Psoas muscle (tissue), 8 donors: ENCODE measurements around the gene KIF17. TPM values are rescaled to one million over a fixed set of nuclear protein-coding genes. Genes with fewer than 3 reads are reported as not detected.

ENCODE experiments used
- ATAC-seq, 4 donors: fragments of 200-7000 bp; cut with Tn5 transposase; one replicate each; pipeline ENCODE4 v1.9.1; 2020; ENCODE audit warnings: moderate library complexity in 3 of 4, mild to moderate bottlenecking in 2 of 4
- DNase-seq, 2 donors: peaks; one replicate each; pipeline ENCODE4 v3.0.0-alpha.2; 2020
- H3K27ac ChIP-seq: fragments of 200-600 bp; one replicate; pipeline ENCODE4 v1.8.0; 2022
- H3K27me3 ChIP-seq, 3 donors: fragments of 200-600 bp in 1 of 3; one replicate each; pipeline versions ENCODE4 v1.6.1 to v1.8.0; 2013 to 2022; ENCODE audit warnings: low read length in 2 of 3, mild to moderate bottlenecking in 2 of 3, moderate library complexity in 1 of 3; ENCODE audit not compliant: insufficient read depth in 3 of 3
- H3K36me3 ChIP-seq, 2 donors: fragments of 200-600 bp in 1 of 2; one replicate each; pipeline versions ENCODE4 v1.6.1 to v1.8.0; 2013 to 2022; ENCODE audit warnings: low read depth in 1 of 2, mild to moderate bottlenecking in 1 of 2, moderate library complexity in 1 of 2; ENCODE audit not compliant: insufficient read depth in 1 of 2
- H3K4me1 ChIP-seq: fragments of 200-600 bp; one replicate; pipeline ENCODE4 v1.8.0; 2022
- H3K4me3 ChIP-seq: fragments of 200-600 bp; one replicate; pipeline ENCODE4 v1.8.0; 2022; ENCODE audit warnings: mild to moderate bottlenecking
- H3K9me3 ChIP-seq: fragments of 200-600 bp; one replicate; pipeline ENCODE4 v1.8.0; 2022
- CTCF ChIP-seq: fragments of 200-600 bp; IDR thresholded peaks from one replicate; pipeline ENCODE4 v1.8.0; 2022; ENCODE audit warnings: antibody characterized with exemption
- WGBS, 3 donors: extraction: QIAGEN DNeasy Blood & Tissue Kit; methylation state at CpG; one replicate each; pipeline versions ENCODE4 v1.1.6 to v1.1.7; 2013; 5-methylcytosine and 5-hydroxymethylcytosine counted together
- intact Hi-C, 2 donors: fragments of 100-400 bp; cut with DNase I; formaldehyde crosslinking; loops; one replicate each; pipeline versions ENCODE4 v1.11.0 to v1.14.2; 2022
- polyA plus RNA-seq, 3 donors: library from polyadenylated mRNA; stranded (reverse); fragments of 200-250 nt; gene quantifications; one replicate each; pipeline ENCODE4 v1.2.3, GENCODE V29; 2013
- total RNA-seq, 4 donors: library from RNA; stranded (reverse); fragmentation: NEBNext Ultra II Directional in 2 of 4; extraction: Animal tissue kit (Norgen Biotek cat#: 25700) in 2 of 4; gene quantifications; one replicate each; pipeline versions ENCODE4 v1.2.1 to v1.2.4, GENCODE V29; 2021 to 2023
- donor health status: healthy with polysubstance abuse.
- donor health status: DM: no; HTN: no; CAD: no; lungs with moderate emphysema.
- donor health status: Bipolar disorder and iron deficiency.
- donor health status: healthy.
- donor health status: DM: yes; HTN: yes; CAD: no.
- donor health status: DM: no; HTN: no; CAD: no.
- donor health status: DM: no; HTN: no; CAD: no.
- donor health status: DM: yes; HTN: yes; CAD: no.

The KIF17 gene
- total and polyA plus RNA-seq, 7 donors = 1.1 to 3.4 (median 1.5) TPM

DNA sequence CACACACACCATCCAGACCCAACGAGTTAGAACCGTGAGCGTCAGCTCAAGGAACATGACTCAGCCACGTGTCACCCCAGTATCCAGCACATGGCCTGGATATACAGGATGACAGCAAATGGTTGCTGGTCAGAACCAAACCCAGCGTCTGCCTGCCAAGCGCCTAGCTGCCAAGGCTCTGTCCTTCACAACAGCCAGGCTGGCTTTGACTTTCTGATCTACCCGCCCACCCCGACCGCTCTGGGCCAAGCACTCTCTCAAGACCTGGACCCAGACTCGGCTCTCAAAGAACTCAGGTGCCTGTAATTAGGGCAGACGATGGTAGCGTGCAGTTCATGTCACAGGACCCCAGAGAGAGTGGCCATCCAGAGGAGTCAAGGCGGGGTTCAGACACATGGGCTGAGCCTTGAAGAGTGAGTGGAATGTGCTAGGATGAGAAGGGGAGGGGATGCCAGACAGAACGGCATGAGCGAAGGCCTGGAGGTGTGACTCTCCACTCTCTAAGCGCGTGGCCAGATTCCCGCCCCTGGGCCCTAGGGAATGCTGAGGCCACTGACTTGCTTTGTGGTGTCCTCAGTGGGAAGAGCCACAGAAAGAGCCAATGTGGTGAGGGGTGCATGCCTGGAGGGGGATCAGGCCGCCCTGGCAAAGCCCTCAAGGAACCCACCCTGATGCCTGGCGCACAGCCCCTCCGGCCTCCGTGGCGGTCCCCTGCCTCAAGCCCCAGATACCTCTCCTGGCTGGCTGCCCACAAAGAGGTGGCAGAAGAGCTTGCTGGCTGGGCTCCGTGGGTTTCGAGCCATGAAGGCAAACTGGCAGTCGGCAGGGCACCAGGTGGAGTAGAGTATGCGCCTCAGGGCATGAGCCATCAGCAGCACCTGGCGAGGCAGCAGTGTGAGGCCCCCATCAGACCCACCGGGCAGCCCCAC lies 7.6 kb upstream of the KIF17 start:
- 64 to 71% (median 67%) methylated on average over 28 to 29 of the region's 29 CpGs for WGBS, 3 donors
- intact Hi-C loops = no loop called here
- Histone ChIP-seq H3K27me3 (peaks cover 0 to 11% (median 1%) of the 10 kb centered on the region in 3 donors), H3K4me3 (no peak overlapping the region), H3K9me3 (no peaks in the 10 kb centered on the region), H3K27ac (no peak overlapping the region), H3K4me1 (no peaks in the 10 kb centered on the region), H3K36me3 (no peaks in the 10 kb centered on the region)
- DNase-seq (peak in 1 of 2 donors; percentile 40), ATAC-seq (peak in 3 of 4 donors; percentile 15 to 28 (median 19))
- no peak for TF ChIP-seq CTCF

DNA sequence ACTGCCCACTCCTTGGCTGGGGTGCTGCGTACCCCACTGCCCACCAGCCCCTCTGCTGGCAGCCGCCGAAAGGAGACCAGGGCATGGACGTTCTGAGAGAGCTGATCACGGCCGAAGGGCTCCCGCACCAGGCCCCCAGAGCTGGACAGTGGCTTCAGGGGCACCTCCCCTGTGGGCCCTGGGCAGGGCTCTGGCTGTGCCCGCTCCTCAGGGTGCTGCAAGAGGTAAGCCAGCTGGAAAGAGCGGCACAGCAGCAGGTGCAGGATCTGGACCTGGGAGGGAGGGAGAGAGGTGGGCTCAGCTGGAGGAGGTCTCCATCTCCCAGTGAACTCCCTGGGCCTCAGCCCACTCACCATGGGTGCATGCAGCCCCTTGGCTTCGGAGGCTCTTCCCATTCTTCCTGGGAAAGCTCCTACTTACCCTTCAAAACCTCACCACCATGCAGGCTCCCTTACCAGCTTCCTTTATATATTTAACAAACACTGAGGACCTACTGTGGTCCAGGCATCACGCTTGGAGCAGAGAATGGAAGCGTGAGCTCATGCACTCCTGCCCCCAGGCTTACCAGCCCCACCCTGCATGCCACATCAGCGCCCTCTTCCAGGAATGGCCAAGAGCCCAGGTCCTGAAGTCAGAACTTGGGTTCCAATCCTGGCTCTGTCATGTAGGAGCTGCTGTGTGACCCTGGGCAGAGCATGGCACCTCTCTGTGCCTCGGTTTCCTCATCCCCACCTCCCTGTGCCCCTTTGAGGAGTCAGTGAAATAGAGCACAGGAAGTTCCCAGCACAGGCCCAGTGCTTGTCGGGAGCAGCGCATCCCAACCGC lies 6.8 kb upstream of the KIF17 start:
- DNase-seq (peak in 1 of 2 donors; percentile 25), ATAC-seq (no peak)
- H3K27me3 ChIP-seq = peaks cover 0 to 7% (median 1%) of the 10 kb centered on the region in 3 donors
- no peaks in the 10 kb centered on the region for H3K4me1 ChIP-seq
- no peaks in the 10 kb centered on the region for H3K36me3 ChIP-seq
- TF ChIP-seq CTCF = no peak
- 91 to 97% (median 94%) methylated on average over 15 to 17 of the region's 17 CpGs for WGBS, 3 donors
- H3K27ac ChIP-seq = no peak overlapping the region
- H3K9me3 ChIP-seq = no peaks in the 10 kb centered on the region
- no peak overlapping the region for H3K4me3 ChIP-seq
- intact Hi-C loops = no loop called here

DNA sequence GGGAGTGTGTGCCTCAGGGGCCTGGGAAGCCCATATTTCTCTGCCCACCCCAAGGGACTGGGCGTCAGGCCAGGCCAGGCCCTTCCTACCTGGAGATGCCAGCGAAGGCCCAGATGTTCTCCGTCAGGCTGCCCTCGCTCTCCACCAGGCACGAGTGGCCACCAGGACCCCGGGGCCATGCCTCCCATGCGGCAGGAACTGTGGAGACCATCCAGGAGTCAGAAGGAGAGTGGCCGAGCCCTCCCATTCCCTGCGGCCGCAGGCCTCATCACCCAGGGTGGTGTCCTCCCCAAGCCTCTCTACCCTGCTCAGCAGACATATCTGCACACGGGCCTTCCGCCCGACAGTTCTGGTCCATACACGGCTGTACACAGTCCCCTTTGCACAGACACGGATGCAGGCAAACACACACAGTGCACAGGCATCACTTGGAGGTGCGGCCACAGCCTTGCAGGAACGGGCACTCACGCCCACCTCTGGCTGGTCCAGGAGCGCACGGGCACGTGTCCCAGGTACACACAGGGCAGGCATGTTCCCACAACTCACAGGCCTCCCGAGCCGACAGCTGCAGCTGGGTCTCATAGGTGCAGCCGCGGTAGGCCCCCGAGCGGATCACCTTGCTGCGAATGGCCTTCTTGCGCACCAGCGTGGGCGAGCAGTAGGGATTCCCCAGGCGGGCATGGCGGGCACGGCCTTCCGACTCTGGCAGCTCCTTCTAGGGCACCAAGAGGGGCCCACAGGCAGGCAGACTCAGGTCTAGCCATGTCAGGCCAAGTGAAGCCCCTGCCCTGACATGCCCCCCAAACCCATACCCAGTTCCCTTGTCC lies 5.9 kb upstream of the KIF17 start:
- peak in 1 of 2 donors; percentile 50 for DNase-seq
- TF ChIP-seq CTCF = no peak
- no peak for ATAC-seq
- WGBS, 3 donors = 93 to 94% (median 94%) methylated on average over 31 to 35 of the region's 35 CpGs
- intact Hi-C loops = no loop called here
- no peaks in the 10 kb centered on the region for H3K36me3 ChIP-seq
- H3K27me3 ChIP-seq = peaks cover 0 to 3% (median 0%) of the 10 kb centered on the region in 3 donors
- H3K27ac ChIP-seq = no peak overlapping the region
- H3K4me3 ChIP-seq = no peak overlapping the region
- H3K4me1 ChIP-seq = no peaks in the 10 kb centered on the region
- no peaks in the 10 kb centered on the region for H3K9me3 ChIP-seq

DNA sequence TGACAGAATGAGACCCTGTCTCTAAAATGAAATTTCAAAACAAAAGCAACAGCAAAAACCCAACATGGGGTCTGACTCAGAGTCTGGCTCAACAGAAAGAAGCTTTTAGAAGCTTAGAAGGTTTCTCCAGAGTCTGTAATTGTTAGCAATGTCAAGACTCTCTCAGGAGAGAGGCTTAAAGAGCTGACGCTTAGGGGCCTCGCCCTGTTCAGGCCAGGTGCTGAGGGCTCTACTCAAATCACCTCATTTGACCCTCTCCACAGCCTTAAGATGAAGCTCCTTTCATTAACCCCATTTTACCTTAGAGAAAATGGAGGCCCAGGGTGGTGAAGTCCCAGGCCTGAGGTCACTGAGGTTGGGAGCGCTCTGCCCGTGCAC lies 5.3 kb upstream of the KIF17 start:
- no peak for ATAC-seq
- no peak for TF ChIP-seq CTCF
- Histone ChIP-seq H3K9me3 (no peaks in the 10 kb centered on the region), H3K4me1 (no peaks in the 10 kb centered on the region), H3K4me3 (no peak overlapping the region), H3K36me3 (no peaks in the 10 kb centered on the region), H3K27me3 (peaks cover 0 to 2% (median 0%) of the 10 kb centered on the region in 3 donors), H3K27ac (no peak overlapping the region)
- WGBS, 3 donors = 82 to 86% (median 84%) methylated on average over 4 of the region's 4 CpGs
- DNase-seq = no peak
- intact Hi-C loops = no loop called here
